Endodermal cell (in vitro differentiated cells): ENCODE data around the gene ATF7IP2. TPM values are rescaled to one million over a fixed set of nuclear protein-coding genes. Genes with fewer than 3 reads are reported as not detected.
"Not testable (repeated sequence)": the region's sequence is repeated elsewhere in the genome, so short reads cannot be mapped to it uniquely, and the experiment has no call there.

ENCODE experiments used
- DNase-seq: peaks from one replicate; pipeline ENCODE4 v3.0.0-alpha.2; 2017
- H3K27ac ChIP-seq: 2 replicates; pipeline ENCODE4 v1.5.1; 2013; ENCODE audit warnings: mild to moderate bottlenecking, low read depth, low read length, moderate library complexity
- H3K27me3 ChIP-seq: 2 replicates; pipeline ENCODE4 v1.6.1; 2013; ENCODE audit warnings: mild to moderate bottlenecking, low read length, moderate library complexity; ENCODE audit not compliant: insufficient read depth, control insufficient read depth, poor library complexity, severe bottlenecking
- H3K36me3 ChIP-seq: 2 replicates; pipeline ENCODE4 v1.7.0; 2013; ENCODE audit warnings: mild to moderate bottlenecking, low read length, moderate library complexity; ENCODE audit not compliant: control insufficient read depth, insufficient read depth
- H3K4me1 ChIP-seq: one replicate; pipeline ENCODE4 v1.7.0; 2013; ENCODE audit warnings: low read length; ENCODE audit not compliant: control insufficient read depth, insufficient read depth
- H3K4me3 ChIP-seq: 2 replicates; pipeline ENCODE4 v1.5.1; 2013; ENCODE audit warnings: mild to moderate bottlenecking, low read length, moderate library complexity
- H3K9ac ChIP-seq: 2 replicates; pipeline ENCODE4 v1.6.1; 2013; ENCODE audit warnings: mild to moderate bottlenecking, low read length, moderate library complexity; ENCODE audit not compliant: poor library complexity, severe bottlenecking; ENCODE audit errors: extremely low read depth
- H3K9me3 ChIP-seq: 2 replicates; pipeline ENCODE4 v1.6.1; 2013; ENCODE audit warnings: mild to moderate bottlenecking, low read length, moderate library complexity; ENCODE audit not compliant: control insufficient read depth
- H3K27ac Mint-ChIP-seq: 2 replicates; pipeline ENCODE4 v1.8.0; 2020; ENCODE audit warnings: mixed read lengths
- H3K27me3 Mint-ChIP-seq: 2 replicates; pipeline ENCODE4 v1.8.0; 2021; ENCODE audit warnings: mild to moderate bottlenecking, mixed read lengths; ENCODE audit not compliant: insufficient read depth
- H3K36me3 Mint-ChIP-seq: 2 replicates; pipeline ENCODE4 v1.8.0; 2020; ENCODE audit warnings: low read depth, mixed read lengths
- H3K4me1 Mint-ChIP-seq: 2 replicates; pipeline ENCODE4 v1.8.0; 2020; ENCODE audit warnings: mixed read lengths
- H3K4me3 Mint-ChIP-seq: 2 replicates; pipeline ENCODE4 v1.8.0; 2020; ENCODE audit warnings: mild to moderate bottlenecking, moderate library complexity, mixed read lengths
- H3K9me3 Mint-ChIP-seq: 2 replicates; pipeline ENCODE4 v1.8.0; 2020; ENCODE audit warnings: mild to moderate bottlenecking, mixed read lengths
- WGBS, 2 experiments: methylation state at CpG; one replicate each; pipeline versions ENCODE4 v1.1.5 to v1.1.7; 2013; ENCODE audit warnings: missing lambda C conversion rate in 2 of 2, mixed read lengths in 1 of 2; ENCODE audit not compliant: insufficient coverage in 1 of 2, insufficient read length in 1 of 2; 5-methylcytosine and 5-hydroxymethylcytosine counted together
- total RNA-seq, 2 donors: library from RNA; stranded (reverse); fragmentation: NEBNext Ultra II Directional in 1 of 2; extraction: Animal tissue kit (Norgen Biotek cat#: 25700) in 1 of 2; gene quantifications; 2 replicates in 1 of 2; 3 replicates in 1 of 2; pipeline ENCODE4 v1.2.1, GENCODE V29; 2021
- TF ChIP-seq, protein P1 (sequence below): fragments of 200-600 bp; sonication (generic); conservative IDR thresholded peaks from 2 replicates; pipeline ENCODE4 v1.5.0; 2021; ENCODE audit warnings: antibody characterized with exemption, mild to moderate bottlenecking

Gene ATF7IP2
- total RNA-seq, 2 donors from 2014 or later: 20.5 to 22.8 TPM

DNA sequence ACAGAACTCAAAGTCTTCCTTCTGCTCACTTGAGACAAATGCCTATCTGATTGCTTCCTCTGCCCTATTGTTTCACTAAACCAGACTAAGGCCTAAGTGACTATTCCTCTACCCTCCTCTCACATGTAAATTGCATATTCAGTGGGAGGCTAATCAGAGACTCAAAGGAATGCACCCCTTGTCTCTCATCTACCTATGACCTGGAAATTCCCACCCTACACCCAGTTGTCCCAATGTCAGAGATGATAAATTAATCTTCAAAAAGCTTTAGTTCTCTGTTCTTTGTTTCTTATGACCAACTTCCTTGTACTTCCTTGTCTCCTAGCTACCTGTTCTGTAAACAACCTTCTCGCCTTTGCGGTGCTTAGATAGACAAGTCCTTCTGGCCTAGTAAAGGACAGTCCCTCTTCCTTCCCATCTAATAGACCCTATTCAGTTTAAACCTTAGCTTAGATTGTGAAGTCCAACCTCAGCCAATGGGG lies 118.6 kb downstream of the ATF7IP2 start:
- Histone ChIP-seq H3K9ac (no peak overlapping the region), H3K9me3 (peaks cover 16% of the 10 kb centered on the region), H3K27ac (no peak overlapping the region), H3K36me3 (no peaks in the 10 kb centered on the region), H3K4me3 (no peak overlapping the region), H3K4me1 (no peaks in the 10 kb centered on the region), H3K27me3 (no peaks in the 10 kb centered on the region)
- peaks cover 27% of the 10 kb centered on the region for H3K4me1 Mint-ChIP-seq
- peaks cover 7% of the 10 kb centered on the region for H3K36me3 Mint-ChIP-seq
- 87 to 100% methylated on average over 2 of the region's 2 CpGs for WGBS, 2 experiments
- H3K4me3 Mint-ChIP-seq: no peak overlapping the region
- H3K9me3 Mint-ChIP-seq: peaks cover 18% of the 10 kb centered on the region
- DNase-seq: peak; percentile 68
- peak overlapping the region; percentile 16 for H3K27ac Mint-ChIP-seq
- no peaks in the 10 kb centered on the region for H3K27me3 Mint-ChIP-seq
- TF ChIP-seq, protein P1, sequence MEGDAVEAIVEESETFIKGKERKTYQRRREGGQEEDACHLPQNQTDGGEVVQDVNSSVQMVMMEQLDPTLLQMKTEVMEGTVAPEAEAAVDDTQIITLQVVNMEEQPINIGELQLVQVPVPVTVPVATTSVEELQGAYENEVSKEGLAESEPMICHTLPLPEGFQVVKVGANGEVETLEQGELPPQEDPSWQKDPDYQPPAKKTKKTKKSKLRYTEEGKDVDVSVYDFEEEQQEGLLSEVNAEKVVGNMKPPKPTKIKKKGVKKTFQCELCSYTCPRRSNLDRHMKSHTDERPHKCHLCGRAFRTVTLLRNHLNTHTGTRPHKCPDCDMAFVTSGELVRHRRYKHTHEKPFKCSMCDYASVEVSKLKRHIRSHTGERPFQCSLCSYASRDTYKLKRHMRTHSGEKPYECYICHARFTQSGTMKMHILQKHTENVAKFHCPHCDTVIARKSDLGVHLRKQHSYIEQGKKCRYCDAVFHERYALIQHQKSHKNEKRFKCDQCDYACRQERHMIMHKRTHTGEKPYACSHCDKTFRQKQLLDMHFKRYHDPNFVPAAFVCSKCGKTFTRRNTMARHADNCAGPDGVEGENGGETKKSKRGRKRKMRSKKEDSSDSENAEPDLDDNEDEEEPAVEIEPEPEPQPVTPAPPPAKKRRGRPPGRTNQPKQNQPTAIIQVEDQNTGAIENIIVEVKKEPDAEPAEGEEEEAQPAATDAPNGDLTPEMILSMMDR: no peak

DNA sequence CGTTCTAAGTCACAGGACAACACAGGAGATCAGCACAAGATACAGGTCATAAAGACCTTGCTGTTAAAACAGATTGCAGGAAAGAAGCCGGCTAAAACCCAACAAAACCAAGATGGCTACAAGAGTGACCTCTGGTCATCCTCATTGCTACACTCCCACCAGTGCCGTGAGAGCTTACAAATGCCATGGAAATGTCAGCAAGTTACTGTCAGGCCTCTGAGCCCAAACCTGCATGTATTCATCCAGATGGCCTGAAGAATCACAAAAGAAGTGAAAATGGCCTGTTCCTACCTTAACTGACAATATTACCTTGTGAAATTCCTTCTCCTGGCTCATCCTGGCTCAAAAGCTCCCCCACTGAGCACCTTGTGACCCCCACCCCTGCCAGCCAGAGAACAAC lies 119.4 kb downstream of the ATF7IP2 start:
- not testable (repeated sequence) for H3K36me3 ChIP-seq, H3K27me3 ChIP-seq, H3K4me3 ChIP-seq, H3K36me3 Mint-ChIP-seq, H3K27ac ChIP-seq, H3K4me3 Mint-ChIP-seq, H3K4me1 ChIP-seq, H3K27me3 Mint-ChIP-seq, H3K9ac ChIP-seq
- peaks cover 28% of the 10 kb centered on the region for H3K4me1 Mint-ChIP-seq
- peaks cover 17% of the 10 kb centered on the region for H3K9me3 Mint-ChIP-seq
- peaks cover 16% of the 10 kb centered on the region for H3K9me3 ChIP-seq
- peak overlapping the region; percentile 83 for H3K27ac Mint-ChIP-seq
- peak; percentile 87 for DNase-seq
- 68 to 72% methylated on average over 3 of the region's 3 CpGs for WGBS, 2 experiments

DNA sequence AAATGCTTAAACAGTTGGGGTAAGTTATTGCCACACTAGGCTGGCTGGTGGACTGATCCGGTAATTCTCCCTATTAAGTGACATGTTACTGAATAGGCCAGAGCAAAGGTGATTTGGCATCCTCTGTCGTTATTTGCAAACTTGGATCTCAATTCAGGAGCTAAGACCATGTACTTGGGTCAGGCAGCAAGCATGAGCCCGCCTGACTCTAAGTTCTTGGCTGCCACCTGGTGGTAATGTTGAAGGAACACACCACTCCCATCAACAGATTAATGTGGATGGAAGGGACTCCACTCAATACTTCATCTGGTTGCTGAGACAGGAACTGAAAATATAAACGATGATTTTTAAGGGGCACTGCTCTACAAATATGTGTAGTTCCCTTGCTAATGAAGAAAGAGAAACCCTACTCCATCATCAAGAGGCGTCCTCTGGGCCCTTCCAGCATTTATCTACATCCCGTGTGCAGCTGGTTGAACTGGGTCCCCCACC lies 123.7 kb downstream of the ATF7IP2 start:
- H3K27ac Mint-ChIP-seq: no peak overlapping the region
- H3K4me1 Mint-ChIP-seq: peaks cover 30% of the 10 kb centered on the region
- H3K4me3 ChIP-seq: no peak overlapping the region
- H3K9ac ChIP-seq: no peak overlapping the region
- no peaks in the 10 kb centered on the region for H3K36me3 Mint-ChIP-seq
- H3K27me3 ChIP-seq: no peaks in the 10 kb centered on the region
- H3K27ac ChIP-seq: no peak overlapping the region
- H3K36me3 ChIP-seq: no peaks in the 10 kb centered on the region
- H3K4me3 Mint-ChIP-seq: no peak overlapping the region
- peaks cover 27% of the 10 kb centered on the region for H3K27me3 Mint-ChIP-seq
- H3K9me3 Mint-ChIP-seq: peaks cover 14% of the 10 kb centered on the region
- peaks cover 13% of the 10 kb centered on the region for H3K4me1 ChIP-seq
- H3K9me3 ChIP-seq: peaks cover 13% of the 10 kb centered on the region
- TF ChIP-seq, protein P1: peak; percentile 90
- WGBS, 2 experiments: 28 to 43% methylated on average over 5 to 6 of the region's 6 CpGs
- DNase-seq: peak; percentile 88

DNA sequence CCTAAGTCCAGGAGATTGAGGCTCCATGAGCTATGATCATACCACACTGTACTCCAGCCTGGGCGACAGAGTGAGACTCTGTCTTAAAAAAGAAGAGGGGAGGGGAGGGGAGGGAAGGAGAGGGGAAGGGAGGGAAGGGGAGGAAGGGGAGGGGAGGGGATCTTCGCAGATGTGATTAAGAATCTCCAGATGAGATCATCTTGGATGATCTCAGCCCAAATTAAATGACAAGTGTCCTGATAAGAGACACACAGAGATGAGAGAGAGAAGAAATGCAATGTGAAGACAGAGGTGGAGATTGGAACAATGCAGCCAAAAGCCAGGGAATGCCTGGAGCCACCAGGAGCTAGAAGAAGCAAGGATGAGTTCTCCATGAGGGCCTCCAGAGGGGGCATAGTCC lies 124.4 kb downstream of the ATF7IP2 start:
- WGBS, 2 experiments: 91% methylated on average over 1 of the region's 2 CpGs; no CpG with 5 or more reads in 1 of the 2 experiments
- Histone ChIP-seq H3K4me1 (peaks cover 13% of the 10 kb centered on the region), H3K36me3 (no peaks in the 10 kb centered on the region), H3K27ac (no peak overlapping the region), H3K4me3 (no peak overlapping the region), H3K27me3 (no peaks in the 10 kb centered on the region), H3K9ac (no peak overlapping the region), H3K9me3 (peaks cover 7% of the 10 kb centered on the region)
- no peak for DNase-seq
- TF ChIP-seq, protein P1: no peak
- Mint-ChIP-seq H3K27me3 (peaks cover 27% of the 10 kb centered on the region), H3K9me3 (peaks cover 14% of the 10 kb centered on the region), H3K36me3 (no peaks in the 10 kb centered on the region), H3K27ac (no peak overlapping the region), H3K4me1 (peaks cover 24% of the 10 kb centered on the region), H3K4me3 (no peak overlapping the region)
